HG03064 (cell line): ENCODE measurements around the gene MICALL1.
"Not testable (repeated sequence)": the region's sequence is repeated elsewhere in the genome, so short reads cannot be mapped to it uniquely, and the experiment has no call there.

Source experiments
- ATAC-seq: cut with Tn5 transposase; IDR thresholded peaks from one replicate; pipeline ENCODE4 v1.9.1; 2021; ENCODE audit warnings: low read depth; ENCODE audit not compliant: unreplicated experiment

MICALL1 gene

DNA sequence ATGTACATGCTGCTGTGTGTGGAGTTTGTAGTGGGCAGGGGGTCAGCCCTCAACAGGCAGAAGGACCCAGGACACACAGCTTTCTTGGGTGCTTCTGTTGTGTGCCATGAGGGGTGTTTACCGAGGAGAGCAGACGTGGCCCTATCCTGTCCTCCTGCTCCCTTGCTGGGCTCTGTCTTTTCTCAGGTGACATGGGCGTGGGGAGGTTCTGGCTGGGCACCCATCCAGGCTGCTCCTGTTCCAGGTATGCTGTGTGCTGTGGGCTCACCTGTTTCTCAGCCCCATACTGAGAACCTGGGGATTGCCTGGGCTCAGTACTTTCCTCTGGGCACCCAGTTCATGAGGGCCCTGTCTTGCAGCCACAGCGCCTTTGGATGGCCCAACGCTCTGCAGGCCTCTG lies 23.3 kb downstream of the MICALL1 start:
- no peak for ATAC-seq

DNA sequence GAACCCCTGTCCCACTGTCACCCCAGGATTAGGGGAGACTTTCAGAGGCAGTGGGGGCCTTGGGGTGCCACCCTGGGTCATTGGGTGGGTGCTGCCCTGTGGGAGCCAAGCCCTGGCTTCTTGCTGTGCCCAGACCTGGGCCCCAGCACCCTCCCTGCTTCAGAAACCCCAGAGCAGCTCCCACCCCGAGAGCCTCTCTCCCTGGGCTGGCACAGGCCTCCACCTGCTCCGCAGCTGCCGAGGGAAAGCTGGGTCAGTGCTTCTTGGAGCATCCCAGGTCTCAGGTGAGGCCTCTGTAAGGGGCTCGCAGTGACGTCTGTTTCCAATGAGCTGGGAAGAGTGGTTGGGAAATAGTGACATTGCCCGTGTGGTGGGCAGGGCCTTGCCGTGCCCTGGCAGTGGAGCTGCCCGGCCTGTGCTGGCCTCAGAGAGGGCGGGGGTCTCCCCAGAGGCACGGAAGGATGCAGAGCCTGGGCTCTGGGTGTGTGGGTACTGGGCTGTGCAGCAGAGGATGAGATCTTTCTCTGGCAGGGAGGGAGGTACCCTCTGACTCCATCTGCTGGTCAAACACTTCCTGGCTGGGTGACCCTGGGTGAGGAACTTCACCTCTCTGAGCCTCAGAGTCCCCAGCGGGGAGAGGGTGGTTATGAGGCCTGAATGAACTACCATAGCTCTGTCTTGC lies 24.3 kb downstream of the MICALL1 start:
- no peak for ATAC-seq

GRCh38 chr22:37930952-37931440 lies 24.9 kb downstream of the MICALL1 start:
- ATAC-seq = no peak

DNA sequence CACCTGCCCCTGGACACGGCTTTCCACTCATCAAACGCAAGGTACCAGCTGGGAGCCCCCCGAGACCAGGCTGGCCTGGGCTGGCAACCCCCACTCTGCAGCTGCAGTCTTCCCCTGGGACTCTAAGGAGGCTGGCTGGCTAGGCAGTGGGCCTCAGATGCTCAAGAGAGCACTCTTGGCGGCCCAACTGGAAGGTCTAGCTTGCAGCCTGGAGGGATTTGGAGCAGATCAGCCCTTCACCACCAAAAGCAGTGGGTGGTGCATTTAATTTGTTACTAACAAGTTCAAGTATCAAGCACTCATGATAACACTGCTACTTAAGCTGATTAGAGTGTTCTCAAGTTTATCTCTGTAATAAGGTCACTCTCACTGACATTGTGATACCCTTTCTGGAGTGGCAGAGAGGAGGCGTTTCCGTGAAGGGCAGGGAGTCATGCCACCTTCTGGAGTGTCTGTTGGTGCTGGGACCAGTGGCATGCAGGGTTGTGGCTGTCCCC lies 25.8 kb downstream of the MICALL1 start:
- ATAC-seq = no peak

- ATAC-seq = no peak
These were observed 26.3 kb downstream of the MICALL1 start for GRCh38 chr22:37932401-37932800.

GRCh38 chr22:37932821-37933578 lies 26.9 kb downstream of the MICALL1 start:
- no peak for ATAC-seq

- no peak for ATAC-seq
These were observed 27.7 kb downstream of the MICALL1 start for GRCh38 chr22:37933711-37934376.

GRCh38 chr22:37940698-37941376 lies 34.7 kb downstream of the MICALL1 start:
- no peak for ATAC-seq

DNA sequence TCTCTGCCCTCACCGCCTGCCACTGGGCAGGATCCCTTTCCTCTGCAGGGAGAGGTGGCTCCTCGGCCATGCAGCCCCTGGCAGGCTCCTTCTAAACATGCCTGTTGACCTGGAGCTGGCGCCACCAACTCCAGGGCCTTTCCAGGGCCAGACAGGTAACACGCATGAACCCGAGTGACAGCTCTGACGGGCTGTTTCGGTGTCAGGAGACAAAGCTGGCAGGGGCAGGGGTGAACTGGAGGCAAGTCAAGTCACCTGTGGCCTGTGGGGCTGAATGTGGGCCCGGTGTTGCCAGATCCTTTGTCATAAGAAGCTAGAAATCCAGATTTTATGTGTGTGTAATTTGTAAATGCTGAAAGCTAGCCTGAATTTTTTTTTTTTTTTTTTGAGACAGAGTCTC lies 36.0 kb downstream of the MICALL1 start:
- ATAC-seq = no peak

GRCh38 chr22:37943136-37943824 lies 37.2 kb downstream of the MICALL1 start:
- ATAC-seq = no peak

GRCh38 chr22:37943825-37944198 lies 37.7 kb downstream of the MICALL1 start:
- ATAC-seq = no peak

DNA sequence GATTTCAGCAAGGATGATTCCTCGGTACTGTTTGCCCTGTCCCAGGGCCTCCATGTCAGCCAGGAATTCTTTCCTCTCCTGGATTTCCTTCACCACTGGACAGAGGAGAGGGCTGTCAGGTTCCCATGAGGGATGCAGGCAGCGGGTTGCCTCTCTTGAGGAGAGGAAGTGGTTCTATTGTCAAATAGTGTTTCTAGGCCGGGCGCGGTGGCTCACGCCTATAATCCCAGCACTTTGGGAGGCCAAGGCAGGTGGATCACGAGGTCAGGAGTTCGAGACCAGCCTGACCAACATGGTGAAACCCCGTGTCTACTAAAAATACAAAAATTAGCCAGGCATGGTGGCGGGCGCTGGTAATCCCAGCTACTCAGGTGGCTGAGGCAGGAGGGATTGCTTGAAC lies 38.3 kb downstream of the MICALL1 start:
- ATAC-seq = not testable (repeated sequence)

- ATAC-seq = not testable (repeated sequence)
These were observed 41.2 kb downstream of the MICALL1 start for GRCh38 chr22:37947142-37947795.

DNA sequence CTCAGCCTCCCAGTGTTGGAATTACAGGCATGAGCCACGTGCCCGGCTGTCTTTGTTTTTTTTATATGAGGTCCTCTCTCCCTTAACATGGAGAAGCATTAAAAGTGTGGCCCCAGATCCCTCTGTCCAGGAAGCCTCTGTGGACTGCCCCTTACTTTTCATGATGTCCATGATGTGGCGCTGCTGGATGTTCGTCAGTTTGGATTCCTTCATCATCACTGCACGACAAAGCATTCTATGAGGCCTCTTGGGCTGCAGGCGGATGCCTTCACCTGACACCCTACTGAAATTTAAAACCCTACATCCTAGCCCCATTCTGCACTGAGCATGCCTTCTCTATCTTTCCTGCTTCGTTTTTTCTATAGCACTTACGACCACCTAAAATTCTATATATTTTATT lies 45.2 kb downstream of the MICALL1 start:
- no peak for ATAC-seq

GRCh38 chr22:37952629-37953028 lies 46.5 kb downstream of the MICALL1 start:
- ATAC-seq = not testable (repeated sequence)

- peak; percentile 24 for ATAC-seq
These were observed 47.0 kb downstream of the MICALL1 start for GRCh38 chr22:37953062-37953436.

- ATAC-seq = peak; percentile 75
These were observed 47.5 kb downstream of the MICALL1 start, which contains the start of the genes C22orf23 and POLR2F for GRCh38 chr22:37953437-37954179. Gene C22orf23, minus strand, starts transcription at chr22:37953601. Its CDS starts 452 bp downstream, at chr22:37953149. Gene POLR2F, plus strand, starts transcription at chr22:37953699. Its CDS starts 89 bp downstream, at chr22:37953788.

- no peak for ATAC-seq
These were observed 48.6 kb downstream of the MICALL1 start for GRCh38 chr22:37954686-37955085.
